HG03039 (cell line): ENCODE data around the gene RAD18.

ENCODE experiments used
- ATAC-seq: cut with Tn5 transposase; IDR thresholded peaks from one replicate; pipeline ENCODE4 v1.9.1; 2021; ENCODE audit warnings: mild to moderate bottlenecking, moderate library complexity; ENCODE audit not compliant: unreplicated experiment

RAD18 gene

GRCh38 chr3:8985876-8986275 is 22.6 kb upstream of the RAD18 start:
- ATAC-seq, result no peak

- no peak for ATAC-seq
Observed at GRCh38 chr3:8985411-8985831, 22.1 kb upstream of the RAD18 start.

- no peak for ATAC-seq
Observed at GRCh38 chr3:8984526-8984925, 21.3 kb upstream of the RAD18 start.

- no peak for ATAC-seq
Observed at GRCh38 chr3:8984081-8984480, 20.8 kb upstream of the RAD18 start.

- ATAC-seq, result no peak
Observed at GRCh38 chr3:8983591-8983990, 20.3 kb upstream of the RAD18 start.

GRCh38 chr3:8983026-8983425 is 19.8 kb upstream of the RAD18 start:
- no peak for ATAC-seq

GRCh38 chr3:8982509-8982908 is 19.2 kb upstream of the RAD18 start:
- ATAC-seq, result no peak

GRCh38 chr3:8981700-8982099 is 18.4 kb upstream of the RAD18 start:
- ATAC-seq, result no peak

GRCh38 chr3:8981296-8981695 is 18.0 kb upstream of the RAD18 start:
- no peak for ATAC-seq

- no peak for ATAC-seq
Observed at GRCh38 chr3:8980756-8981257, 17.5 kb upstream of the RAD18 start.

GRCh38 chr3:8979262-8979661 is 16.0 kb upstream of the RAD18 start:
- ATAC-seq, result no peak

GRCh38 chr3:8978551-8978950 is 15.3 kb upstream of the RAD18 start:
- no peak for ATAC-seq

- no peak for ATAC-seq
Observed at GRCh38 chr3:8976540-8977182, 13.4 kb upstream of the RAD18 start.

GRCh38 chr3:8975081-8976020 is 12.1 kb upstream of the RAD18 start:
- ATAC-seq, result no peak

GRCh38 chr3:8974458-8974857 is 11.2 kb upstream of the RAD18 start:
- no peak for ATAC-seq

GRCh38 chr3:8972639-8973038 is 9.4 kb upstream of the RAD18 start:
- no peak for ATAC-seq

- ATAC-seq, result no peak
Observed at GRCh38 chr3:8970971-8971589, 7.8 kb upstream of the RAD18 start.

- no peak for ATAC-seq
Observed at GRCh38 chr3:8969241-8969640, 6.0 kb upstream of the RAD18 start.

- ATAC-seq, result no peak
Observed at GRCh38 chr3:8968375-8968882, 5.2 kb upstream of the RAD18 start.

GRCh38 chr3:8967553-8967952 is 4.3 kb upstream of the RAD18 start:
- no peak for ATAC-seq

- ATAC-seq, result no peak
Observed at GRCh38 chr3:8966820-8967348, 3.6 kb upstream of the RAD18 start.
